ENCODE measurements around the gene MUC5B.

DNA sequence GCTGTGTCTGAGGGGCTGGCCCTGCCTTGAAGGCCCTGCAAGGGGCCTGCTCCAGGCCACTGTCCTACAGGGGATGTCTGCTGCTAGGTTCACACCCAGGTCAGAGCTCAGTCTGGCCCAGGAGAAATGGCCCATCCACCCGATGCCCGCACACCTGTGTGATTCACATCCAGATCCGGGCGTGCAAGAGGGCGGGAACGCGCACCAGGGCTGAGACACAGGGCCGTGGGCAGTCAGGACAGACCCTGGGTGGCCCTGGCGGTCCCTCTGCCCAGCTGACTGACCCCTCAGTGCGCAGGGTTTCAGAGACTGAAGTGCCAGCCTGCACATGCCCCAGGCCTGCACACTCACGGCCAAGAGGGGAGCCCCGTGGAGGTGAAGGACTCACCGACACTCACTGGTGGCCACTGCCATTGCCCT, 79.2 kb downstream of the MUC5B start:
- no peak for TF ChIP-seq POLR2A (IDR thresholded peaks at IDR 0.05)
- TF ChIP-seq, protein P1, sequence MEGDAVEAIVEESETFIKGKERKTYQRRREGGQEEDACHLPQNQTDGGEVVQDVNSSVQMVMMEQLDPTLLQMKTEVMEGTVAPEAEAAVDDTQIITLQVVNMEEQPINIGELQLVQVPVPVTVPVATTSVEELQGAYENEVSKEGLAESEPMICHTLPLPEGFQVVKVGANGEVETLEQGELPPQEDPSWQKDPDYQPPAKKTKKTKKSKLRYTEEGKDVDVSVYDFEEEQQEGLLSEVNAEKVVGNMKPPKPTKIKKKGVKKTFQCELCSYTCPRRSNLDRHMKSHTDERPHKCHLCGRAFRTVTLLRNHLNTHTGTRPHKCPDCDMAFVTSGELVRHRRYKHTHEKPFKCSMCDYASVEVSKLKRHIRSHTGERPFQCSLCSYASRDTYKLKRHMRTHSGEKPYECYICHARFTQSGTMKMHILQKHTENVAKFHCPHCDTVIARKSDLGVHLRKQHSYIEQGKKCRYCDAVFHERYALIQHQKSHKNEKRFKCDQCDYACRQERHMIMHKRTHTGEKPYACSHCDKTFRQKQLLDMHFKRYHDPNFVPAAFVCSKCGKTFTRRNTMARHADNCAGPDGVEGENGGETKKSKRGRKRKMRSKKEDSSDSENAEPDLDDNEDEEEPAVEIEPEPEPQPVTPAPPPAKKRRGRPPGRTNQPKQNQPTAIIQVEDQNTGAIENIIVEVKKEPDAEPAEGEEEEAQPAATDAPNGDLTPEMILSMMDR (IDR thresholded peaks at IDR 0.05) = no peak

Measured in esophagus squamous epithelium (tissue), 4 donors.